SIG-M5 treated with dmso at 0.1 percent for 504 hours (cell line): ENCODE data around the gene RGS6.

Experiments
- DNase-seq: peaks from one replicate; lab custom pipeline; 2025; ENCODE audit not compliant: unreplicated experiment; lab: John Stamatoyannopoulos, UW

Gene RGS6

DNA sequence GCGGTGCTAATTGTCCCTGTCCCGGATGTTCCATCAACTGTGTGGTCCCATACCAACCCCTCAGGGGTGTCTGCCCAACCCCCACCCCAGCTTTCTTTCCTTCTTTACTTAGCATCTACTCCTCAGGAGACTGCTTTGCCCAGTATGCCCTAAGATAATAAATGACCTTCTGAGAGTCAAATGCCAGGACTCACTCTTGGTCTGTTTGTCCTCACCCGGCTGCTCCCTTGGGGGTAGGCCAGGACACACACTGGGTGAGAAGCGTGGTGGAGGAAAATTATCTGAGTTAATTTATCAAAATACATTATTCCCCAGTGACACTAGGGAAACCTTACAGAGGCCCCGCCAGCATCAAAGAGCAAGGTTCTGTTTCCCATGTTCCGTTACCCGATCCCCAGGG is 457.0 kb downstream of the RGS6 start:
- no peak for DNase-seq

DNA sequence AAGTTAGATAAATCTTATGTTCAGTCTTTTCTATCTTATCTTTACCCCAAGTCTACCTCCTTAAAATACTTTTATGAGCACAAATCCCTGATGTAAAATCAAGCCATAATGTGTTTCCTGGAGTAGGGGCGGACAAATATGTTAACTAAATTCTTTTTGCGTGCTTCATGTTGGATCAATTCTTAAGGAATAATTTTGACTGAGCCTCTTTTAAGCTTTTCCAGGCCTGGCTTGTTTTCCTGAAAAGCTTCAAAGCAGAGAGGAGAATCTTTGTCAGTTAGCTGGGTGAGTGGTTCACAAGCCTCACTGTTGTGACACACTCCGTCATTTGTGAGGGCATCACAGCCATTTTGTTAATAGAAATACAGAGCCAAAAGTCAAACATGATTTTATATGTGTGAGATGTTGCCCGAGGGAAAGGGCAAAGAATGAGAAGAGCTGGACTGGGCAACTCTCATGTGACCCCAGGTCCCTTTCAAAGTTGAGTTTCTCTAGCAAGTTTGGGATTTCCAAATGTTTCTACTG is 468.9 kb downstream of the RGS6 start:
- no peak for DNase-seq

DNA sequence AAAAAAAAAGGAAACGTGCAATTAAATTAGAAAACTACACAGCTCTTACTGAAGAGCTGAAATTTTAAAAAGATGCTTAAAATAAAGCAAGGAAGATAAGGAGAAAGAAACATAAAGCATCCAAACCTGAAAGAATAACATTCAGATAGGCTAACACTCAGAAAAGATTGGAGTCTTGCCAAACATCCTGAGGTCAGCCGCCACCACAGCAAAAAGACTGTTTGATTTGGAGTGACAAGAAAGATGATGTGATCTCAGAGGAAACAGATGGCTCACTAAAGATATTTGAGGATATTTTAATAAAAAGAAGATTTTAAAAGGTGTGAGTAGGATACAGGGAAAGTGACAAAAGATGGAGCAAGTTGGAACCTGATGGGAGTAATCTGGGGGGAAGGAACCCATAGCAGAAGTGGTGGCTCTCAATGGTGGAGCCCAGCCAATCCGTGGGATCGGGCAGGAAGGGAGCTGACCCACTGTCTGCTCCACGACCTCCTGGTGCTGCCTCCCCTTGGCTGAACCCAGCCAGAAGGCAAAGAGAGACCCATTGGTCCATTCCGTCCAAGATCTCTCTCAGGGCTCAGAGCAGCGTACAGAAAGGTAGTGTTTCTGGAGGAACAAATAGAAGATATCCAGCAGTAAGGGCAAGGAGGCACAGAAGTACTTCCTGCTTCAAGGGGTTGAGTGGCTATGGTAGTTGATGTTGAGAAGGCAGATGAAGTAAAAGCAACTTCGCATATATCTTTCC is 469.6 kb downstream of the RGS6 start:
- no peak for DNase-seq

DNA sequence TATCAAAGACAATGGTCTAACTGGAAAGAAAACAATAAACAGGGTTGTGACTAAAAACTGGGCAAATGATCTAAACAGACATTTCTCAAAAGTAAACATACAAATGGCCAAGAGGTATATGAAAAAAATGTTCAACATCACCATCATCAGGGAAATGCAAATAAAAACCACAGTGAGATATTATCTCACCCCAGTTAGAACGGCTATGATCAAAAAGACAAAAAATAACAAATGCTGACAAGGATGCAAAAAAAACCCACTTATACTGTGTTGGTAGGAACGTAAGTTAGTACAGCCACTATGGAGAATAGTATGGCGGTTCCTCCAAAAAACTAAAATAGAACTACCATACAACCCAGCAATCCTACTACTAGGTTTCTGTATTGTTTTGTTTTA is 470.1 kb downstream of the RGS6 start:
- DNase-seq: no peak

DNA sequence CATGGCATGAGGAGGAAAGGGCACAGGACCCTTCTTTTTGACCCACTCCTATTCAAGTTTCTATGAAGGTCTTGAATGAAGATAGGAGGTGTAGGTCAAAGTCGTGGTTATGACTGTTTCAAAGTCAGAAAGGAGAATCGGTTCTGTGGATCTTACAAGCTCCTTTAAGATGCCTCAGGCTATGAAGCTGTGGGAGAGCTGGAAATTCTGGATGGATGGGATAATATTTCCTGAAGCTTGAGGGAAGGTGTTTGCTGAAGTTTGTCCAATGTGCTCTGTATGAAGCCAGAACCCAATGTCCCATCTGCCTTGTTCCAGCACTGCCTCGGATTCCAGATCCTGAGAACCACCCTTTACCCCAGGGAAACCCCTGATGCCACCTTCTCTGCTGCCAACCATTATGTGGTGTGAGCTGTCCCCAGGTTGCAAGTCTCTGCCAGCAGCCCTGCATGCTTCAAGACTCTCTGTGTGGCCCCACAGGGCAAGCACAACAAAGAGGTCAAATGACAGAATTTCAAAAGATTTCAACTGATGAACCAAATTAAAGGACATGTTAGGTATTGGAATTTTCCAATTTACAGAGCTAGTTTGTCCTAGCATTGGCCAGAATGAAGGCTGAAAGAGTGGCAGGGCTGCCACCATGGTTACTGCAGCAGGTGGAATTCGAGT is 472.0 kb downstream of the RGS6 start:
- DNase-seq: peak; percentile 38

DNA sequence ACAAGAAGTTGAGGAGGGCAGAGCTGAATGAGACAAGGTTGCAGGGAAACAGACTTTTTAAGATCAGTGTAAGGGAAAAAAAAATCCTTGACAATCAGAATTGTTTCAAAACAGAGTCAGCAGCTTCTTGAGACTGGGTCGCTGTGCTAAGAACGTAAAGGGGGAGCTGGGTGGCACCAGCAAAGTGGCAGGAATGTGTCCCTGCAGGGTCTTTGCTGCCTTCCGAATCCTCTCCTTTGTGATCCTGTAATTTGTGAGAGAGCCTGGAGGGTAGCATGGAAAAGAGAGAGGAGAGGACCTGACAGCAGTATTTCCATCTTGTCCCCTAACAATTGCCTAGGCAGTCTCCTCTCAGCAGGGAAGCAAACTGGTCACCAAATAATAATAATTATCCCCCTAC is 472.8 kb downstream of the RGS6 start:
- no peak for DNase-seq

DNA sequence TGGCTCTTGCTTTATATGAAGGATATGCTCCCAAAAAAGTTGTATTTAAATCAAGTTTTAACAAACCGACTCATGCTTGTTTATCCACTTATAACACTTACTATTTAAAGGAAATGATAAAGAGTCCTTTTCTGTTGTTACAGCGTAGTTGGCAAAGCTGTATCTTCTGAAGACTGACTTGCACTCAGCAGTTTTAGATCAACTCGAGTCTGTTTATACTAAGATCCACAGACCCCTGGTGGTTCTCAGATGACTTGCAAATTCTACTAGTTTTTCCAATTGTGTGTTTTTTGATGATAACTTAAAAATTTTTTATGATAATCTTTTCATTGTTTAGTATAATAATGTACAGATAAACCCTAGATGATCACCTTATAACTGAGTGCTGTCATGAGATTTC is 475.8 kb downstream of the RGS6 start:
- DNase-seq: no peak

DNA sequence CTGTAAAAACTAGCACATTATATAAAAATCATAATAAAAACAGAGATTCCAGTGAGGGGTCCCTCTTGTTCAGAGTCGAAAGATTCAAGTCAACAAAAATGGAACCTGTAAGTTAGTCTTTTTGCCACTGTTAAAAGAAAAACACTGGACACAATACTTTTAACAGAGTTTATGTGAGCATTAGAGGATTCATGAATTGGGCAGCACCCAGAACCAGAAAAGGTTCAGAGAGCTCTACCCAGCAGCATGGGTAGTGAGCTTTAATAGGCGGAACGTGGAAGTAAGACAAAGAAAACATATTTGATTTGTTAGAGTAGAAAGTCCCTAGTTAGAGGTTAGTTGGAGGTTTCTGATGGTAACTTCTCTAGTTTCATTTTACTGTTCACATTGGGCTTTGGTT is 476.8 kb downstream of the RGS6 start:
- DNase-seq: no peak

DNA sequence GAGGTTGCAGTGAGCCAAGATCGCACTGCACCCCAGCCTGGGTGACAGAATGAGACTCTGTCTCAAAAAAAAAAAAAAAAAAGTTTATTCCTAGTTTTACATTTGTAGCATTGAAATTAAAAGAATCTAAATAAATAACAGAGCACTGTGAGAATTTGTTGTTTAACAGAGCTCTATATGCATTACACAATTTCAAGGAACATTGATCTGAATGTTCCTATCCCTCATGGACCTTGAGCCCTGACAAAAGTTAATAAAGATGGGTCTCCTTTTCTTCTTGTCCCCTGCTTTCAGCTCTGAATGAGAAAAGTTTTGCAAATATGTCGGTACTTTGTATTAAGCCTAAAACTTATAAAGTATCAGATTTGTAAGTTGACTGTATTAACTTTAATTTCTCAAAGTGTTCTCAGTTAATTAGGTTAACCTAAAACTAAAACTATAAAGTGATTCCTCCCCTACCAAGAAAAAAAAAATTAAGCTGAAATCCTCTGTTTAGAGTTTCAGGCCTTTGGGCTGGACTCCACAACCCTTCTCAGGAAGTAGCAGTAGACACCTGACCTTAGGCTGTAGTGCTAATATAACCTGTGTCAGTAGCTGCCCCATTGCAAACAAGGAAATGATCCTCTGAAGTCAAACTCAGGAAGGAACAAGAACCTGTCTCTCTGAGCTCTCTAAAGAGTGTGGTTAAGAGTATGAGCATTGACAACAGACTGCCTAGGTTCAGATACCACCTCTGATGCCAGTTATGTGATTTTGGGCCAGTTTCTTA is 484.0 kb downstream of the RGS6 start:
- peak; percentile 22 for DNase-seq

DNA sequence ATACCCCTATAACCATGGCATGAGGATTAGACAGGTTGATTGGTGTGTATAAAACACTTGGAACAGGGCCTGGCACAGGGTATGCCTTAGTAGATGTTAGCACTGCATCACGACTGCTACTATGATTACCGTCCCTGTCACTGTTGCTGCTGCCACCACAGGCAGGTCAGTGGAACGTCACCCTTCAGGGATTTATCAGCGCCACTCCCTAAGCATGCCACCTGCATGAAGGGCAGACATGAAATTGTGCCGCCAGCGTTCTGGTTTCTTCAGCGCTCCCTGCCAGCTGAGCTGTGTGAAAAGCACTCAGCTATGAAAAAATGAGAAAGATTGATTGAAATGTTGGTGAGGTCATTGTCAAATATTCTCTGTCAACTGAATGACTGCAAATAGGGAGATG is 484.7 kb downstream of the RGS6 start:
- no peak for DNase-seq

DNA sequence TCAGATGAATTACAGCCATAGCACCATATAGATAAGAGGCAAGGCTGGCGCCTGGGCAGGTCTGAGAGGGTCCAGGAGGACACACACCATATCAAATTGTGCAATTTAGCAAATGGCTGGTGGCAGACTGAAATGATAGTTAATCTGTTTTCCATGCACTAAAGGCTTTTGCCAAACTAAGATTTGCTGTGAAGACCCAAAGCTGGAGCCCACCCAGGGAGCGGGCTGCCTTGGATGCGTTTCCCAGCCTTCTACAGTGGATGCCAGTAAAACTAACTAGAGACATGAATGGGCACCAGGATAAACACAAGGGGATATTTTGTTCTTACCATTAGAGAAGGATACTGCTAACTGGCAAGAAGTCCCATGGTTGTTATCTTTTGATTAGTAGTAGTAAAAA is 486.6 kb downstream of the RGS6 start:
- no peak for DNase-seq

DNA sequence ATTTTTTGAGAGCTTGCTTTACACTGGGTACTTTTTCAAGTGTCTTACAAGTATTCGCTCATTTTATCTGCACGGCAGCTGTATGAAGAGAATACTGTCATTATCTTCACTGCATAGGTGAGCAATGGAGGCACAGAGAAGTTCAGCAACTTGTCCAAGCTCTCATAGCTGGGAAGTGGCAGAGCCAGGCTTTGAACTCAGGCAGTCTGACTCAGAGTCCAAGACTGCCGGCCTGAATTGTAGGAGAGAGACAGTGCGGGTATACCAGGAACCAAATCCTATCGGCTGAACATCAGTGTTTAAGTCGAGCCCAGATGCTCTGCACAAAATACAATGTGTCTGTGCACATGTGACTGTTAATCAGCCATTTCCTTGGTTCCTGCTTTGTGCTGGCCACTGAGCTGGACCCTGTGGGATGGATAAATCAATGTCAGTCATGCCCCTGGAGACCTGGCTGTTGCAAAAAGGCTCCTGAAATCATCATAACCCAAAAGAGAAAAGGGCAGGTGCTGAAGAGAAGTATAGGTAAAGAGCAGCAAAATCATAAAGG is 487.1 kb downstream of the RGS6 start:
- DNase-seq: no peak

DNA sequence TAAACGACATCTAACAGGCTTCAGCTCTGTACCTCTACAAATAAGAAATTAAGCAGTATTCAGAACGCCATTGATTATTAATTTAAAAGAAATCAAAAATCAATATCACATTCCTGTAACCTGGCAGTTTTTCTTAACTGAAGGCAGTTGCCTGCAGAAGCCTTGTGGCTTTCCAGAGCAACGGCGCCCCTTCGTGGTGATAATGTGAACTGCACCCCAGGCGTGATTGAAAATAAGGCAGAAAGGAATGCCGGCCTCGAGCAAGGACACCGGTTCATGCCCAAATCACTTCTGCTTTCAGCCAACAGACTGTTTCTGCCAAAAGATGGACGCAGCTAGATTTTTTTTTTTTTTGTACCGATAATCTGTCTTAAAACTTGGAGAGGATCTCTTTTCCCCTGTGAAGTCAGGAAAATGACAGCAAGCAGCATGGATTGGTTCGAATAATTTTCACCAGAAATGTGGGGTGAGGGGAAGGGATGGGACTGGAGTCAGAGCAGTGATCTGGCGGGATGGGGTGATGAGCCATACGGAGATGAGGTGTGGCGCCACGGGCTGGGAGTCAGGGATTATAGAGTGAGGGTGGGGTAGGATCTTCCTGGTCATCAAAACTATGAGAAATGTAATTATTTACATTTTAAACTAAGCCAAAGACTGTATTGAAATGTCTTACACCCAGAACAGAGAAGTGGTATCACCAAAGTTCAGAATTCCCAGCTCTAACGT is 488.7 kb downstream of the RGS6 start:
- DNase-seq: peak; percentile 22

DNA sequence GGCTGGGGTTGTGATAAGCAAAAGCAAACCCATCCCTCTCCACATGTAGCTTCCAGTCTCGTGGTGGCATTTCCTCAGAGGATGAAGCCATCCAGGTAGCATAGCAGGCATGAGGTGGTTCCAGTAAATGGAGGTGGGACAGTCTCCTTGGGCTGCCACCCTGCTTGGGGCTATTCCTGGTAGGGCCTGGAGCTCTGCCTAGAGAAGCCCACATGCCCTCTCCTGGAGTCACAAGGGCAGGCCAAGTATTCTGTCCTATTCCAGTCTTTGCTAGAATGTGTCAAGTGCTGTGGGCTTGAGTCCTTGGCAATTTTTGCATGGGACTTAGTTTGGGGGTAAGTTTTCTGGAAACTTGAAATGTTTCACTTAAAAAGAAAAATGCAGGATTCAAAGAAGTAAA is 491.7 kb downstream of the RGS6 start:
- DNase-seq: no peak

DNA sequence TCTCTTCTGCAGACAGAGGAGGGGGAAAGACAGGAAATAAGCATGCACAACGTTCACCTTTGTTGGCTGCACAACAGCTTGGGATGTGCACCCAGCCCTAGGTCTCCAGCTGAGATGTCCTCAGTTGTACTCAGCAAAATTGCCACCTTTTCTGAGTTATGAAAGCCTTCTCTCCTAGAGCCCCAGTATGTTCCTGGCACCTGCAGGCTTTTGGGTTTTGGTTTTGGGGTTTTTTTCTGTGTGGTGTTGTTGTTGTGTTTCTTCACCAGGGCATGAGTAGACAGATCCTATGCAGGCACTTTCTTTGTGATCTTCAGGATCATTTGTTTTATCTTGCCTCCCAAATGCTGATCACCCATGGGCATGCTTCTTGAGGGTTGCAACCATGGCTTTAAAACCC is 498.2 kb downstream of the RGS6 start:
- no peak for DNase-seq

DNA sequence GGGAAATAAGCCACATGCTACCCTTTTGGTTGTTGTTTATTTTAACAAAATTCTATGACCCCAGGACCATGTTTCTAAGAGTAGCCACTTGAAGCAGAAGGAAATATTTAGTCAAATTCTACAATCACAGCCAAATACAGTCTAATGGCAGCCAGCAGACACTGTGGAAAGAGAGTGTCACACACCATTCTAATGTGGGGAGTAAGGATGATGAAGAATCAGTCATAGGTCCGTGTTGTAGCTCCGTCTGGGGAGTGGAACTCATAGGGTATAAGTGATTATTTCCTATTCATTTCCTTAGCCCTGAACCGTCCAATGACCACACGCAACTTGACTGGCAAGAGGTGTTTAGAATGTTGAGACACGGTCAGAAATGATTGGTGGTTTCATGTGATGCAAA is 500.5 kb downstream of the RGS6 start:
- no peak for DNase-seq

DNA sequence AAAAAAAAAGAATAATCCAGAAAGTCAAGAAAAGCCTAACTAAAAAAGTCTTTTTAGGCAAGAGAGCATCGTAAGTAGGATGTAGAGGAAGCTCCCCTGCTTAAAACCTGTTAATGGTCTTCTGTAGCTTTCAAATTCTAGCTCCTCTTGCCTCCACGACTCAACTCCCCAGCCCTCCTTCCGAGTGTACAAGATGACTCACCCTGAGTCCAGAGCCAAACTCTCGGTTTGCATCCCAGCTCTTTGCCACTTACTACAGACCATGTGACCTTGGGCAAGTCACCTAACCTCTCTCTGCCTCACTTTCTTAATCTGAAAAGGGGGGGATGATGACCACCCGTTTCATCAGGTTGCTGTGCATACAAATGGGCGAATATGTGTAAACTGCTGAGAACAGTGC is 501.3 kb downstream of the RGS6 start:
- no peak for DNase-seq

DNA sequence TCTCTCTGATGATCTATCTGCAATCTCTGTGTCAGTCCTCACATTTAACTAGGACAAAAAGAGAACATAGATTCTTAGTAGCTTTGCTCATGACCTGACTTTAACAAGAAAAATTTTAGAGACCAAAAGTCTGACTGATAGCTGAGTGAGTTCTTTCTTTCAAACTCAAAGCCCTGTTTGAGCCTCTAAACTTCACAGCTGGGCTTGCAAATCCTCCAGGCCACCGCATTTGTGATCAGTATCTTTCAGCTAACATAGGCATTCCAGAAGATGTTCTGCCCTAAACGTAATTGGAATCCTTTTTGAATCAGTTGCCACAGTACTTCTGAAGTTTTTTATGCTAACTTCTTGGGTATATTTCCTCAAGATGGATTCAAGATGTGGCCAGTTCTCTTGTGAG is 502.6 kb downstream of the RGS6 start:
- no peak for DNase-seq

DNA sequence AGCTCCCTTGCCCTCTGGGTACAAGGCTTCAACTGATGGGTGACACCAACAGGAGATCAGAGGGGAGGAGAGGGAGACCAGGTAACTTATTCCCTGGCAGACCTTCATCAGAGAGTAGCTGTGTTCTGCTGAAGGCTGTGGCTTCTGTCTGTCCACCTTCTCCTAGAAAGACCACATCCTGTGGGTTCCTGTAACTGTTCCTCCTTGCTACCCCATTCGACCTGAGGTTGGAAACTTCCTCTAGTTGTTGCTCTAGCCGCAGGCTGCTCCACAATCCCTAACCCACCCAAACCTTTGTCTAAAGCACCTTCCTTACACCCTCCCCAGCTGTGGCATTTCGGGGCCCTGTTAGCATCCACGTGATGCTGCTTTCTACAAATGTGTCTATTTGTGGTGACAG is 507.5 kb downstream of the RGS6 start:
- no peak for DNase-seq

DNA sequence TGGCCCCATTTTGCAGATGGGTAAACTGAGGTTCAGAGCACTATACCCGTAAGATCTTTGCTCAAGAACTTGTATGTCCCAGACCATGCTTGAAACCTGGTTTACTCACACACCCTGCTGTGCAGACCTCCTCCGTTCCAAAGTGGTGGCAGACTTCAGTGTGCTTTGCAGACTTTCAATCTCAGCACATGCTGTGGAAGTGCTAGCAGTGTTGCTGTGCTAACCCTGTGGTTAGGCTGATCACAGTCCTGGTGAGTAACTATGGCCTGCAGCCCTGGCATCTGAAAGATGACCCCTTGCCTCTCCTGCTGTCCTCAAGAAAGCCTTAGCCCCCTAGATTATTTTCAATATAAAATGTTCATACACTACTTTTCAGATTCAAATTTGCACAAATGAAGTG is 511.0 kb downstream of the RGS6 start:
- no peak for DNase-seq

DNA sequence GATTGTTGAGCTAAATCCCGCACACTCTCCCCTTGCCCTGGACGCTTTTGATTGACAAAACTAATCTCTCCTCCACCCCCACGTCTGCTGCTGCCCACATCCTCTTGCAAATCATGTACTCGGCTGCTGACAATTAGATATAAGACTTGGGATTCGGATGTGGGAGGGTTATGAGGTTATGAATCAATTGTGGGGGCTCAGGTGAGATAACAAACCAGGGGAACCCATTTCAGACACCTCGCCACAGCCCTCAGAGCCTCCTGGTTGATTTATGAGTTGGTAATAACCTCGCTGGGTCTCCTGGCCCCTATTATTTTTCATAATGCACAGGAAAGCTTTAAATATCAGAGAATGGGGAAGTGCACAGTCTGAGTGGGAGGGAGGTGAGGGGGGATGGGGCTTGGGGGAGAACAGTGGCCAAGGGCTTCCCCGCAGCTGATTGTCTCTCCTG is 511.8 kb downstream of the RGS6 start:
- DNase-seq: no peak
